Epithelial cell of prostate (primary cell): ENCODE measurements around the gene RFX1.
"Not testable (repeated sequence)": the region's sequence is repeated elsewhere in the genome, so short reads cannot be mapped to it uniquely, and the experiment has no call there.

Experiments
- DNase-seq: peaks from one replicate; pipeline ENCODE4 v3.0.0-alpha.2; 2011; ENCODE audit warnings: low read depth, low spot score
- H3K27ac ChIP-seq: fragments of 450-650 bp; 2 replicates; pipeline ENCODE4 v1.5.1; 2017; ENCODE audit warnings: mild to moderate bottlenecking

Gene RFX1

GRCh38 chr19:14028901-14029300 is 22.8 kb upstream of the RFX1 start:
- no peak for DNase-seq
- H3K27ac ChIP-seq, result no peak overlapping the region

- H3K27ac ChIP-seq, result no peak within 1 kb of the TSS
- DNase-seq, result no peak
These were observed 21.8 kb upstream of the RFX1 start, which contains the start of gene RLN3 for GRCh38 chr19:14027856-14028450. Gene RLN3, plus strand, starts transcription at chr19:14028148. Its CDS starts 57 bp downstream, at chr19:14028205.

- H3K27ac ChIP-seq, result not testable (repeated sequence)
These were observed 20.6 kb upstream of the RFX1 start for GRCh38 chr19:14026652-14027192.

GRCh38 chr19:14023404-14024235 is 17.5 kb upstream of the RFX1 start:
- no peak overlapping the region for H3K27ac ChIP-seq
- DNase-seq, result no peak

More at GRCh38 chr19:14026652-14027192, 20.6 kb upstream of the RFX1 start:
- not testable (repeated sequence) for DNase-seq

- H3K27ac ChIP-seq, result no peak overlapping the region
- no peak for DNase-seq
These were observed 16.3 kb upstream of the RFX1 start for GRCh38 chr19:14022469-14022868.

- DNase-seq, result no peak
- no peak overlapping the region for H3K27ac ChIP-seq
These were observed 15.4 kb upstream of the RFX1 start for GRCh38 chr19:14021474-14021873.

GRCh38 chr19:14019739-14020138 is 13.6 kb upstream of the RFX1 start:
- not testable (repeated sequence) for DNase-seq, H3K27ac ChIP-seq

GRCh38 chr19:14019100-14019499 is 13.0 kb upstream of the RFX1 start:
- DNase-seq, result no peak
- no peak overlapping the region for H3K27ac ChIP-seq

- no peak for DNase-seq
- no peak overlapping the region for H3K27ac ChIP-seq
These were observed 9.5 kb upstream of the RFX1 start for GRCh38 chr19:14015524-14016035.

- DNase-seq, result no peak
- no peak overlapping the region for H3K27ac ChIP-seq
These were observed 6.3 kb upstream of the RFX1 start for GRCh38 chr19:14012378-14012915.

- no peak for DNase-seq
- peak overlapping the region; percentile 82 for H3K27ac ChIP-seq
These were observed 844 bp upstream of the RFX1 start for GRCh38 chr19:14006766-14007562.

- H3K27ac ChIP-seq, result peak overlapping the region; percentile 82
- DNase-seq, result peak; percentile 33
These were observed 603 bp downstream of the RFX1 start for GRCh38 chr19:14005349-14006084.

GRCh38 chr19:14004619-14005348 is 1.3 kb downstream of the RFX1 start:
- H3K27ac ChIP-seq, result peak overlapping the region; percentile 82
- no peak for DNase-seq

GRCh38 chr19:14003251-14004055 is 2.7 kb downstream of the RFX1 start:
- DNase-seq, result no peak
- peak overlapping the region; percentile 6 for H3K27ac ChIP-seq

GRCh38 chr19:14002571-14003250 is 3.4 kb downstream of the RFX1 start:
- no peak overlapping the region for H3K27ac ChIP-seq
- DNase-seq, result no peak

- DNase-seq, result no peak
- no peak overlapping the region for H3K27ac ChIP-seq
These were observed 5.3 kb downstream of the RFX1 start for GRCh38 chr19:14000691-14001375.

GRCh38 chr19:13999085-13999484 is 7.0 kb downstream of the RFX1 start:
- no peak for DNase-seq
- H3K27ac ChIP-seq, result no peak overlapping the region
